Neural cell (in vitro differentiated cells): Measurements from ENCODE around the gene CEP295NL.

Experiments
- TAF1 ChIP-seq: IDR thresholded peaks from 2 replicates; pipeline ENCODE4 v1.6.1; 2012; ENCODE audit warnings: low read depth
- TF ChIP-seq, protein P1 (sequence below): fragments of 450-650 bp; IDR thresholded peaks from 2 replicates; pipeline ENCODE4 v1.5.1; 2014; ENCODE audit warnings: antibody characterized with exemption, mild to moderate bottlenecking, moderate library complexity; ENCODE audit not compliant: poor library complexity, severe bottlenecking

DNA sequence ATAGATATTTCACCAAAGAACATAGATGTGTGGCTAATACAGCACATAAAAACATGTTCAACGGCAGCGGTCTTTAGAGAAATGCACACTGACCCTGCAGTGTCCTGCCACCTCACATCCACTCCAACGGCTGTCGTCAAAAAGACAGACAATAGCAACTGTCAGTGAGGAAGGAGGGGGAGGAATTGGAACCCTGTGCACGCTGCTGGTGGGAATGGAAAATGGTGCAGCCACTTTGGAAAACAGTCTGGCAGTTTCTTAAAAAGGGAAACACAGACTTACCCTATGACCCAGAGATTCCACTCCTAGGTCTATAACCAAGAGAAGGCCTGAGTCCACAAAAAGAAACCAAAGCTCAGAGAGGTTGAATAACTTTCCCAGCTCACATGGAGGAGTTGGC lies 7.7 kb downstream of the CEP295NL start:
- TF ChIP-seq TAF1: no peak
- TF ChIP-seq, protein P1, sequence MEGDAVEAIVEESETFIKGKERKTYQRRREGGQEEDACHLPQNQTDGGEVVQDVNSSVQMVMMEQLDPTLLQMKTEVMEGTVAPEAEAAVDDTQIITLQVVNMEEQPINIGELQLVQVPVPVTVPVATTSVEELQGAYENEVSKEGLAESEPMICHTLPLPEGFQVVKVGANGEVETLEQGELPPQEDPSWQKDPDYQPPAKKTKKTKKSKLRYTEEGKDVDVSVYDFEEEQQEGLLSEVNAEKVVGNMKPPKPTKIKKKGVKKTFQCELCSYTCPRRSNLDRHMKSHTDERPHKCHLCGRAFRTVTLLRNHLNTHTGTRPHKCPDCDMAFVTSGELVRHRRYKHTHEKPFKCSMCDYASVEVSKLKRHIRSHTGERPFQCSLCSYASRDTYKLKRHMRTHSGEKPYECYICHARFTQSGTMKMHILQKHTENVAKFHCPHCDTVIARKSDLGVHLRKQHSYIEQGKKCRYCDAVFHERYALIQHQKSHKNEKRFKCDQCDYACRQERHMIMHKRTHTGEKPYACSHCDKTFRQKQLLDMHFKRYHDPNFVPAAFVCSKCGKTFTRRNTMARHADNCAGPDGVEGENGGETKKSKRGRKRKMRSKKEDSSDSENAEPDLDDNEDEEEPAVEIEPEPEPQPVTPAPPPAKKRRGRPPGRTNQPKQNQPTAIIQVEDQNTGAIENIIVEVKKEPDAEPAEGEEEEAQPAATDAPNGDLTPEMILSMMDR: no peak
